NCI-H1092 (cell line): ENCODE data around the gene UCP3.
A peak's percentile ranks its signal among the peaks of the same experiment; 100 is the strongest.
"Not testable (repeated sequence)": the region's sequence is repeated elsewhere in the genome, so short reads cannot be mapped to it uniquely, and the experiment has no call there.

ENCODE experiments used
- DNase-seq: peaks from one replicate; lab custom pipeline; 2025; lab: John Stamatoyannopoulos, UW

The UCP3 gene

DNA sequence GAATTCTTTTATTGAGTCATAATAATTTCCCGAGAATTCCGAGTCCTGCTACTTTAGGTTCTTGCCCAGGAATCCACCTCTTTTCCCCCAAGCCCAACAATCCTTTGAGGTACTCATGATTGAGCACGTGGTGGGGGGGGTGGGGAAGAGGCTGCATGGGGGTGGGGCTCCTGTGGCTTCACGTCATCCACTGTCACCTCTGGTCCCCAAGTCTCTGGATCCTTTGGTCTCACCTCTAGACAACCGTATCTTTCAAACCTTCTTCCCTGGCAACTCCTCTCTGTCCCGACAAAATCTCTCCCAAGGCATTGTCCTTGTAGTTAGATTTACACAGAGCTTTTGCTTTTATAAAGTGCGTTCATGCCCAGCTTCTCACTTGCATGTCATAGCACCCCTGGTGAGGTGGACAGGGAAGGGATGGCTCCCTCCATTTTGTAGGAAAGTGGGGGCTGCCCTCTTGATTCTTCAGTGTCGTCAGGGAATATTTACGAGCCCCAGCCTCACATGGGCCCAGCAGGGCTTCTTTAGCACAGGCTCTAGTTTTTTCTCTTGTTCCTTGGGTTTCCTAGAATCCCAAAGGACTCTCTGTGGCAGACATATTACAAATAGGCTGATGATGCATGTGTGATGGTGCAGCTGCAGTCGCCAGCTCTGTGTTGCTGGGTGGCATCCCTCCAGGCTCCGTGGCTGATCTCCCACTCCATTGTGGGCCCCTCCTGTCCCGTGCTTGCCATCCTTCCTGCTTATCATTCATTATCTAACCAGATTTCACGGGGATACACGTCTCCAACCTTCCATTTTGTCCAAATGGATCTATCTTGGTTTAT is 8.4 kb downstream of the UCP3 start:
- DNase-seq, result no peak

DNA sequence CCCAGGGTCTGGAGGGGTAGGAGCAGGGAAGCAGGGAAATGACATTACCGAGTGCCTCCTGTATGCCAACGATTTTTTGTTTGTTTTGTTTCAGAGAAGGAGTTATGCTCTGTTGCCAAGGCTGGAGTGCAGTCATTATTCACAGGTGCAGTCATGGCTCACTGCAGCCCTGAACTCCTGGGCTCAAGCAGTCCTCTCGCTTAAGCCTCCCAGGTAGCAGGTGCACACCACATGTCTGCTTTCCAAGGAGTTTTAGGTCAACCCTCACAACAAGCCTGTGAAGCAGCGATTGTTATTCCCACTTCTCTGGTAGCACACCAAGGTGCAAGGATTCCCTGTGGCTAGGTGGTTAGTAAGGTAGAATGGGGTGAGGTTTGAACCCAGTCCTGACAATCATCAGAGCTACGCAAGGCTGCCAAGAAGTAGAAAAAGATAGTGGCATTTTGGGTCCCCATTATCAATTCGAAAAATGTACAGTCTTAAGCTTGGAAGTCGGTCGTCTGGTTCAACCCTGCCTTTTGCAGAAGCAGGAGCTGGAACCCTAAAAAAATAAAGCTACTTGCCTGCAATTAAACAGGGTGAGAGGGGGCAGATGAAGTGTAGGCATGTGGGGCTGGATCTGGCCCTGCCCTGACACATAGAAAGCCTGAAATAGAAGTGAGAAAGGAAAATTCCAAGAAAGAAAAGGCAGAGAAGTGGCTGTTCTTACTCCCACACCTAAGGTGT is 9.1 kb downstream of the UCP3 start:
- peak; percentile 42 for DNase-seq

DNA sequence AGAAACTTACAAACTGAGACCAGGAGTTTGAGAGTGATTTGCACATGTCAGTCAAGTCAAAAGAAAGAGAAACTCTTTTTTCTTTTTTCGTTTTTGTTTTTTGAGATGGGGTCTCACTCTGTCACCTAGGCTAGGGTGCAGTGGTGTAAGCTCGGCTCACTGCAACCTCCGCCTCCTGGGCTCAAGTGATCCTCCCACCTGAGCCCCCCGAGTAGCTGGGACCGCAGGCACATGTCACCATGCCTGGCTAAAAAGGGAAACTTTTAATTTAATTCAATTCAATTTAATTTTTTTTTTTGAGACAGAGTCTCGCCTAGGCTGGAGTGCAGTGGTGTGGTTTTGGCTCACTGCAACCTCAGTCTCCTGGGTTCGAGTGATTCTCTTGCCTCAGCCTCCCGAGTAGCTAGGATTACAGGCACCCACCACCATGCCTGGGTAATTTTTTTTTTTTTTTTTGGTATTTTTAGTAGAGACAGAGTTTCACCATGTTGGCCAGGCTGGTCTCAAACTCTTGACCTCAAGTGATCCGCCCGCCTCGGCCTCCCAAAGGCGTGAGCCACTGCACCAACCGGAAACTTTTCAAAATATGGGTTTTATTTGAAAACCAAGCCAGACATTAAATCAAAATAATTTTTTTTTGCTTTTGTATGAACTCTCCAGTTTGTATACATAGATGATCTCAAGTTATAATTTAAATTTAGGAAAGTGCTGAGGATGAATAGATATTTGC is 9.9 kb downstream of the UCP3 start:
- no peak for DNase-seq

DNA sequence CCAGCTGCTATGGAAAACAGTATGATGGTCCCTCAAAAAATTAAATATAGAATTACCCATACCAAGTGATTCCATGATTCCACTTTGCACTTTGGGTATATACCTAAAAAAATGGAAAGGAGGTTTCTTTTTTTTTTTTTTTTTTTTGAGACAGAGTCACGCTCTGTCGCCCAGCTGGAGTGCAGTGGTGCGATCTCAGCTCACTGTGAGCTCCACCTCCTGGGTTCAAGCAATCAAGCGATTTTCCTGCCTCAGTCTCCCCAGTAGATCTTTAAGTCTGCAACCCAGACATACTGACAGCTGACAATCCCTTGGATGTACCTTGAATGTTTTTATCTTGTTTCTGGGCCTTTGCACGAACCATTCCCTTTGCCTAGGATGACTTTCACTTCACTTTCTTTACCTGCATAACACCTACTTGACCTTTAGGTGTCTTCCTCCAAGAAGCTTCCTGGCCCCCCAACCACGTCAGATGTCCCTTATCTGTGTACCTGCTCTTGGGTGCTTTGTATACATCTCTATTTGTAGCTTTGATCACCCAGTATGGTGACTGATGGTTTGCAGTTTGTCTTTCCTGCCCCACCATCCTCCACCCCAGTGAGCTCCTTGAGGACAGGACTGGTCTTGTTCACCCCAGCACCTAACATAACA is 11.6 kb downstream of the UCP3 start:
- DNase-seq, result no peak

DNA sequence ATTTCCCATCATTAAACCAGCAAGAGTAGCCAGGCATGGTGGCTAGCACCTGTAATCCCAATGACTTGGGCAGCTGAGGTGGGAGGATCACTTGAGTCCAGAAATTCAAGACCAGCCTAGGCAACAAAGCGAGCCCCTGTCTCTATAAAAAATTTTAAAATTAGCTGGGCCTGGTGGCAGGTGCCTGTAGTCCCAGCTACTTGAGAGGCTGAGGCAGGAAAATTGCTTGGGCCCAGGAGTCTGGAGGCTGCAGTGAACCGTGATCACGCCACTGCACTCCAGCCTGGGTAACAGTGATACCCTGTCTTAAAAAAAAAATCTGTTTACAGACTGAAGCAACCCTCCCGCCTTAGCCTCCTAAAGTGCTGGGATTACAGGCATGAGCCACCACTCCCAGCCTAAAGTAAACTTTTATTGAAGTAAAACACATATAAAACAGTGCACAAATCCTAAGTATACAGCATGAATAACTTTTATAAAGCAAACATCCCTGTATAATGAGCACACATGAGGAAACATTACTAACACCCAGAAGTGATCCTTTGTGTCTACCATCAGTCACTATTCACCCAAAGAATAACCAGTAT is 12.6 kb downstream of the UCP3 start:
- DNase-seq, result no peak

DNA sequence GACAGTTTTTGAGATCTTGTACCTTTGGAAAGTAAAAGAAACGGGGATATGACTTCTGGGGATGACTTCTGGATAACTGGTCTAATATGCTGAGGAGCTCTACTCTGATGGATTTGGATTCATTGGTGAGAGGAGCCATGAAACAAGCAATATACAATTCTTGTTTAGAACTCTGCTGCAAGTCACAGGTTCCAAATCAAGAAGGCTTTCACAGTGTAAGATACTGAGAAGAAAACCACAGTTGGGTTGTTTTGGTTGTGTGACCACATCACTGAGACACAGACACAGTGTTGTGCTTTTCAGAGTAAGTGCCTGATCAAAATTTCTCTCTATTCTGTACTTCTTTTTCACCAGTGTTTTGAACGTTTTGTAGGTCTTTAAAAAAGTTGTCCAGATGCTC is 13.2 kb downstream of the UCP3 start:
- no peak for DNase-seq

DNA sequence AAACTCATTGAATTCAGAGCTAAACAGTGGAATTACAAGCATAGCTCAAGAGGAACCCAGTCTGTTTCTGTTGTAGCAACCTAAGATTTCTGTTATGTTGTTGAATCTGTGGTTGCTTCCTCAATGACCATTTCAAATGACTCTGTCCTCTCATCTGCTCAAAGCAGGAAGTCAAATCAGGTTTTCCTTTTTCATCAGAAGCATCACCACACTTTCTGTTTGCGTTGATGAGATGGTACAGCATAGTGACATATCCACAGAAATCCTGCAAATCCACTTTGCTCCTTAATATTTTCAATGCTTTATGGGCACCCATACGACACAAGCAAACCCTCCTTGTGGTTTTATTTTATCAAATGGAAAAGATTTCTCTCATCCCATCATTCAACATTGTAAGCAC is 13.6 kb downstream of the UCP3 start:
- no peak for DNase-seq

DNA sequence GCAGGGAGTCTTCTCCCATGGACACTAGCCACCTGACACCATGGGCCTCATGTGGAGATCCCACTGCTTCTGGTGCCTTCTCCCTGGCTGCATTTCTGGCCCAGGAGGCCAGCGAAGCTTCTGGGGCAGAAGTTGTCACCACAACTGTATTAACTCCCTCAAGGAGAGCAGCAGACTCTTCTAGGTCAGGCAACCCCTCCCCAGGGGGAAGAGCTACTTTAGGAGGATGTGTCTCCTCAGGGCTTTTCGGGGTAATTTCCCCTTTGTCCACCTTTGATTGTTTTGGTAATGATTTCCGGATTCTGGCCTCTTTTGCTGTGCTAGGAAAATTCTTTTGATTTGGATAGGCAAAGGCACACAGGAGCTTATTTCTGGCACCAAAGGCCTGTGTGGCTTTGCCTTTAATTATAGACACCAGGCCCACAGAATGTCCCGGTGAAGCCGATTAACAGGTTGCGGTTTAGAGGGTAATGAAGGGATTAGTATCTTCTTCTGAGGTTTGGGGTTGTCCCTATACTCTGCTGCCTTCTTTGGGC is 17.3 kb downstream of the UCP3 start:
- DNase-seq, result no peak

DNA sequence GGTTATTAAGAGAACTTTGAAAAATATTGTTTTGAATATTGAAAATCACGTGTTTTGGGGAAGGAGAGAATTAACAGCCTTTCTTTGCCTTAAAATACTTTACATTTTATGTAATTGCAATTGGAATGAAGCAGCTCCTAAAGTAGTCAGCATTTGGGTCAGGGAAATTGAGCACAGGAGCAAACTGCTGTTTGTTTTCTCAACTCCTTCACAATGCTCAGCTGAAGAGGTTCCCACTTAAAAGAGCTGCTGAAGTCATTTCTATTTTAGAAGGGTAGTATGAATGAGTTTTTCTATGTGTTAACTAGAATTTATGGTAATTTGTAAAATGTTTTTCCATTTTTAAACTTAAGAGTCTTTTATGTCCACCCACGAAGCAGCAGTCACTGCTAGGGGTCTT is 18.2 kb downstream of the UCP3 start:
- no peak for DNase-seq

DNA sequence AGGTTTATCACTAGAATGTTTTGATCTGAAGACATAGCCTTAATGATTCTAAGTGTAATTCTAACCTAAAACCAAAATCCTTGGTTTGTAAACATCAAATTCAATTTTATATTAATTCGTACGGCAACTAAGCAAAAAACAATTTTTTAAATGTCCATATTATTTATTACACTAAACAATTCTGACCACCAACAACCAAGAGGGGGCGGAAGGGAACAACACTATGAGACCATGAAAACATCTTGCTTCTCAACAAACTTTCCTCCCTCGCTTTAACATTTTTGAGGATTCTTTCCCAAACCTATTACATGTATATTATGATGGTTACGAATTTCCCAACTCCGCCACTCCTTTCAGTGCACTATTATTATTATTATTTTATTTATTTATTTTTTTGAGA is 19.7 kb downstream of the UCP3 start:
- DNase-seq, result no peak

DNA sequence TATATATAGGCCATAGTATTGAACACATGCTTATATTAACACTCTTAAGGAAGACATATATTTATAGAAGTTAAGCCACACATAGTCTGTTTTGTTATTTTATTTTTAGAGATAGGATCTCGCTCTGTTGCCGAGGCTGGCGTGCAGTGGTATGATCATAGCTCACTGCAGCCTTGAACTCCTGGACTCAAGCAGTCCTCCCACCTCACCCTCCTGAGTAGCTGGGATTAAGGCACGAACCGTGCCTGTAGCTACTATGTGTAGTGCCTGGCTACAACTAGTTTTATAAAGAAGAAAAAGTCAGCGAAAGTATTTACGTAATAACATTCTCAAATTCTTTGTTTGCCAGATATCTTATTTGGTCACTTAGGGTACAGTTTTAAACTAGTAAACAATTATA is 20.7 kb downstream of the UCP3 start:
- DNase-seq, result no peak

DNA sequence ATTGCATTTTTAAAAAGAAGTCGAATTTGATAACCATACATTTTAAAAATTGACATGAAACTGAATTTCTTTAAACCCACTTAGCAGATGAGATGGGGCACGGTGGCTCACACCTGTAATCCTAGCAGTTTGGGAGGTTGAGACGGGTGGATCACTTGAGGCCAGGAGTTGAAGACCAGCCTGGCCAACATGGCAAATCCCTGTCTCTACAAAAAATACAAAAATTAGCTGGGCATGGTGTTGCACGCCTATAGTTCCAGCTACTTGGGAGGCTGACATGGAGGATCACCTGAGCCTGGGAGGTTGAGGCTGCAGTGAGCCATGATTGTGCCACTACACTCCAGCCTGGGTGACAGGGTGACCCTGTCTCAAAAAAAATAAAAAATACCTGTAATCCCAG is 23.2 kb downstream of the UCP3 start:
- not testable (repeated sequence) for DNase-seq

DNA sequence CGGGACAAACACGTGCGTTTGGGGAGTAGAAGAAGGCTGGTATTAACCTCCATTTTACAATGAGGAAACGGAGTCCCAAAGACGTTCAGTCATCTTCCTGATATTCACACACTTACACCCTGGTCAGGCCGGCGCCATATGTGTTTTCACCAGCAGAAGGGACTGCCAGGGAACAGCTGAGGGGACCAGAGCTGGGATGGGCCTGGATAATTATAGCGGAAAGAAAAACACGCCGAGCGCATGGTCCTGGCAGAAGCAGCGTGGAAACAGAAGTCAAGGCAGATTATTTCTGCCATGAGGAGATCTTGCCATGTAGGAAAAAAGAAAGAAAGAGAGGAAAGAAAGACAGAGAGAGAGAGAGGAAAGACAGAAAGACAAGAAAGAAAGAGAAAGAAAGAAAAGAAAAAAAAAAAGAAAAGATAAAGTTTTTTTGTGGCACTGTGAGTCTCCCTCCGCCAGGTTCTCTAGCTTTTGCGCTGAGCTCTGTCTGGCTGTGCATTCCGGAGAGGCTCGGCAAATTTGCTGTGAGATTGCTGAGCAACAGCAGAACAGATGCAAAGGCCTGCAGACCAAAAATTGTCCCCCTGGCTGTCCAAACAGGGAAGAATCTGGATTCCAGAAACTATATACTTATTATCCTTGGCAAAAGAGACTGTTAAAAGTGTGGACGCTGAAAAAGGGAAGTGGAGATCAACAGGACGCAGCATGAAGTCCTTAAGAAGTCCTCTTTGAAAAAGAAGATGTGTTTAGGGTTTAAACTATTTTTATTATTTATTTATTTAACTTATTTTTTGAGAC is 24.9 kb downstream of the UCP3 start:
- no peak for DNase-seq

DNA sequence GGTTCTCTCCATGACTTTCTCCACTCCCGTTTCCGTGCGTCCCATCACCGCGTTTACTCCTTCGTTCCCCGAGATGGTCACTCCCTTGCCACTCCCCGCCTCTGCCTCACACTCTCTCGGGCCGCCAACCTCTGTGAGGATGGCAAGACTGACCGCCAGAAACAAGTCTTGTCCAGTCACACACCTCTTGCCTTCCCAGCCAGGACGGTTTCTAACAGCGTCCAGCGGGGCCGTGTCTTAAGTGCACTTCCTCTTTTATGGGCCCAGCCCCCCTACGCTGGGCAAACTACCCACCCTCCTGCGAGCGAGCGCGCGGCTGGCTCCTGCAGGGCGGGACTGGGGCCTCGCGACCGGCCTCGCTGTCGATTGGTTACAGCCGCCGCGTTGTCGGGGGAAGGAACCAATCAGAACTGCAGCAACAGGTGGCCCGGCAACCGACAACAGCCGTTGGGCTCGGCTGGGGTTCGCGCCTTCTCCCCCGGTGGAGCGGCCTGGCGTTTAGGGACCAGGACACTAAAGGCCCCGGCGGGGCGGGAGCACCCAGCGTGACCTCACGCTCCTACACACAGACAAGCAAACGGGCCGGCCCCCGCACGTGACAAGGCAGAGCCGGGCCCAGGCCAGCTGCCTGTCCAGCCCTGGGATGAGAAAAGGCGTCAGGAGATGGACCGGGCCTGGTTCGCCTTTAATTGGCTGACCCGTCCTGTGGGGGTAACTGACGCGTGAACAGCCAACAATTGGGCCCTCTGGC is 25.7 kb downstream of the UCP3 start:
- peak; percentile 97 for DNase-seq

DNA sequence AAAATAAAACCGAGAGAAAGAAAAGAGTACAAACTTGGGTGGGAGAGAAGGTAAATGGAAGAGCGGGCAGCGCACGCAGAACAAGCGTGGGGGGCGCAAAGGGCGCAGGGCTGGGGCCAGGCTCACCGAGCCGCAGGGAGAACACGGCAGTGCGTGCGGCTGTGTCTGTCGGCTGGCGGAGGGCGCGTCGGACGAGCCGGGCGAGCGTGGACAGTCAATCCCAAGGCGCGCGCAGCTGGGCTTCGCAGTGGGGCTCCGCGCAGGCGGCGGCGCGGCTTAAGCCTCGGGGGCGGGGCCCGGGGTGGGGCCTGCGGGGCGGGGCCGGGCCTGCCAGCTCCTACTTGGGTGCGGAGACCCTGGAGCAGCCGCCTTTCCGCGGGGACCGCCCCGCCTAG is 26.3 kb downstream of the UCP3 start, which contains the start of gene UCP2:
TSS of gene UCP2 (minus strand) at position 249 of the 395 bp plus-strand sequence. CDS start 4,465 bp downstream, outside the sequence.
- peak; percentile 90 for DNase-seq

DNA sequence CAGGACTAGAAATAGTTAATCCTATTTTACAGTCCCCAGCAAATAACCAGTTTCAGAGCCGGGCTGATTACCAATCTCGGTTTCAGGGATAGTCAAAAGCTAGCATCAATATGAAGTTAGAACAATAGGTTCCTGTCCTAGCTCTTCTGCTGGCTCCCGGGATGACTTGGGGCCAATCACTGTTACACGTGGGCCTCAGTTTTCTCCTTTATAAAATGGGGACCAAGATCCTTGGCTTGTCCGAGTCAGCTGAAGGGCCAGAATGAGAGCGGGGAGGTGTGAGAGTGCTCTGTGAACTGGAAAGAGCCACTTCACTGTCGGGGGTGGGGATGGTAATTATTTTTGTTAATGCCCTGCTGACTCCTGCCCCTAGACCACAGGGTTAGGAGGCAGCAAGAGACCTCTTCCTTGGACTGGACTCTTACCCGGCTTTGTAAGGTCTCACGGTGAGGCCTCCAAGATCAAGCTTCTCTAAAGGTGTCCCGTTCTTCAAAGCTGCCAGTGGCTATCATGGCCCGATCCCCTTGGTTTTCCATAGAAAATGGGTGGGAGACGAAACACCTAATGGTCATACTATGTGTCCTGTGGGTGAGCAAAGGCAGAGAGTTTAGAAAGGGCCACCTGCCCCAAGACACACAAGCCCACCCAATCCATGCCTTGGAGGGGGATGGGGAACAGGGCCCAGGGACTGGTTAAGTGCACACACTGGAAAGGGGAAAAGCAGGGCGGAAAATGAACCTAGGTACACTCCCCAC is 27.7 kb downstream of the UCP3 start:
- no peak for DNase-seq

DNA sequence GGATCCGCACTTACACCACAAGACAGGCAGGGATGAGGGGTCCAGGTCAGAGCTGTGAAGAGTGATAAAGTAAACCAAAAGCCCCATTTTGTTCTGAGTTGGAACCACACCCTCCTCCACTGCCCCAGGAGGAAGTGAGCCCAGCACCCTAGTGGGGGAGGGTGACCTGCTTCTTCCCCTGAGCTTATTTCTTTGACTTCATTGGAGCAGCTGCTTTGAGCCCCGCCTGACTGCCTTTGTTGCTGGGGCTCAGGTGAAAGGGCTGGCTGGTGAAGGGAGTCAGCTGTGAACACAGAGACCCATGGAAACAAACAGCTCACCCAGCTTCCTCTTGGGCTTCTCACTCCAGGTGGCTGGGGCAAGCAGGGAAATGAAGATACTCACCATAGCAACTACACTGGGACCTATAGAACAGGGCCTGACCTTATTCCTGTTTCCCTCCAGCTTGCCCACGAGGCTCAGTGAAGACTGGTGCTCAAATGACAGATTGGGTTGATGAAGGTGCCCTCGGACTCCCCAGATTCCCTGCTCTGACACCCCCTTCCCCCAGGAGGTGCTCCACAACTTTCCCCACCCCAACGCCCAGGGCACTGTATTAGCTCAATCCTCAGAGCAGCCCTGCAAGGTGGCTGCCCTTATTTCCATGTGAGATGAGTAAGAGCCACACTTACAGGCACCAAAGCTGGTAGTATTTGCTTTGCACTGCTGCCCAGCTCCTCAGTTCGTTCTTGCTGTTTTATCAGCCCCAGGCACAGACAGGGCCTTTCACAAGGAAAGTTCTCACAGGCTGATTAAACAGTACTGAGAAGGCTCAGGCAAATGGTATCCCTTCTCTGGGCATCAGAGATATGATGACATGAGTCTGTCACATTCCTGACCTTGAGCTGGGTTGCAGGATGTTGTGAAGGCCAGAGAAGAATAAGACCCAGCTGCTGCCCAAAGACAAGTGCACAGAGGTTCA is 28.6 kb downstream of the UCP3 start:
- DNase-seq, result peak; percentile 18

DNA sequence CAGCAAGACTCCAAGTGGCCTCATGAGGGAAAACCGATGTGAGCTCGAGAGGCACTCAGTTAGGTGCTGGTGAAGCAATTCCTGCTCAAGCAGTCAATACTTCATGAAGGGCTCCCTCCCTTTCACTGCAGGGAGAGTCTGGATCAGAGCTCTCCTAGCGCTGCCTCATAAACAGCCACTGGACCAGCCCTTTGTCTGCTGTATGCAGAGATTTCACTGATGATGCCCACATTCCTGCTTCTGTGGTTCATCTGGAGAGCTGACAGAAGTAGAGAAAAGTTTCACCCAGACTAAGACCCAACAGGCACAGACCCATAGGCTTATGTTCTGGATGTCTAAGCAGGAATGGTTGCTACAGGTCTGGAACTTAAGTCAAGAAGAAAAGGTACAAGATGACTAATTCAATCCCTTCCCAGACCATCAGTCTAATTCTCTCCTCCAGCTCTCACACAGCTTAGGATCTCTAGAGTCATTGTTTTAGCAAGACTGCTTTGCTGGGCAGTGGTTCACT is 30.3 kb downstream of the UCP3 start:
- no peak for DNase-seq
